GM18505 (cell line): ENCODE measurements around the gene CCNE1.

Experiments
- ATAC-seq: cut with Tn5 transposase; IDR thresholded peaks from one replicate; pipeline ENCODE4 v1.9.1; 2021; ENCODE audit not compliant: unreplicated experiment
- POLR2A ChIP-seq: IDR thresholded peaks from 4 replicates; pipeline ENCODE4 v1.6.1; 2011; ENCODE audit warnings: borderline replicate concordance; ENCODE audit not compliant: insufficient read depth, insufficient read length; ENCODE audit errors: extremely low read depth

CCNE1 gene

GRCh38 chr19:29811125-29812079, at the start of gene CCNE1:
Gene CCNE1 (plus strand): TSS chr19:29811991. CDS start chr19:29812556, 565 bp downstream.
- TF ChIP-seq POLR2A: peak; percentile 80

GRCh38 chr19:29763196-29763595, 48.6 kb upstream of the CCNE1 start:
- no peak for TF ChIP-seq POLR2A
- no peak for ATAC-seq

More at GRCh38 chr19:29811125-29812079, at the start of gene CCNE1:
- ATAC-seq: peak; percentile 76

- no peak for ATAC-seq
- TF ChIP-seq POLR2A: no peak
Measured at GRCh38 chr19:29764361-29764760, 47.4 kb upstream of the CCNE1 start.

- ATAC-seq: no peak
Measured at GRCh38 chr19:29766100-29766499, 45.7 kb upstream of the CCNE1 start.

GRCh38 chr19:29767039-29767735, 44.6 kb upstream of the CCNE1 start:
- TF ChIP-seq POLR2A: no peak
- ATAC-seq: no peak

More at GRCh38 chr19:29766100-29766499, 45.7 kb upstream of the CCNE1 start:
- no peak for TF ChIP-seq POLR2A

- ATAC-seq: no peak
- TF ChIP-seq POLR2A: no peak
Measured at GRCh38 chr19:29768166-29768565, 43.6 kb upstream of the CCNE1 start.

GRCh38 chr19:29769997-29770396, 41.8 kb upstream of the CCNE1 start:
- ATAC-seq: no peak
- no peak for TF ChIP-seq POLR2A

- ATAC-seq: no peak
- no peak for TF ChIP-seq POLR2A
Measured at GRCh38 chr19:29770648-29771047, 41.1 kb upstream of the CCNE1 start.

GRCh38 chr19:29771708-29772414, 39.9 kb upstream of the CCNE1 start:
- ATAC-seq: no peak
- no peak for TF ChIP-seq POLR2A

- no peak for ATAC-seq
- no peak for TF ChIP-seq POLR2A
Measured at GRCh38 chr19:29772696-29773095, 39.1 kb upstream of the CCNE1 start.

- no peak for TF ChIP-seq POLR2A
- ATAC-seq: no peak
Measured at GRCh38 chr19:29773141-29773540, 38.6 kb upstream of the CCNE1 start.

GRCh38 chr19:29774126-29774525, 37.7 kb upstream of the CCNE1 start:
- ATAC-seq: no peak
- no peak for TF ChIP-seq POLR2A

- TF ChIP-seq POLR2A: no peak
- ATAC-seq: no peak
Measured at GRCh38 chr19:29777781-29778309, 33.9 kb upstream of the CCNE1 start.
